Measurements from ENCODE around the gene ASTN2. TPM values are rescaled to one million over a fixed set of nuclear protein-coding genes. Genes with fewer than 3 reads are reported as not detected.

Gene ASTN2
- total RNA-seq, 1 donor from 2014 or later, result 7.9 TPM

DNA sequence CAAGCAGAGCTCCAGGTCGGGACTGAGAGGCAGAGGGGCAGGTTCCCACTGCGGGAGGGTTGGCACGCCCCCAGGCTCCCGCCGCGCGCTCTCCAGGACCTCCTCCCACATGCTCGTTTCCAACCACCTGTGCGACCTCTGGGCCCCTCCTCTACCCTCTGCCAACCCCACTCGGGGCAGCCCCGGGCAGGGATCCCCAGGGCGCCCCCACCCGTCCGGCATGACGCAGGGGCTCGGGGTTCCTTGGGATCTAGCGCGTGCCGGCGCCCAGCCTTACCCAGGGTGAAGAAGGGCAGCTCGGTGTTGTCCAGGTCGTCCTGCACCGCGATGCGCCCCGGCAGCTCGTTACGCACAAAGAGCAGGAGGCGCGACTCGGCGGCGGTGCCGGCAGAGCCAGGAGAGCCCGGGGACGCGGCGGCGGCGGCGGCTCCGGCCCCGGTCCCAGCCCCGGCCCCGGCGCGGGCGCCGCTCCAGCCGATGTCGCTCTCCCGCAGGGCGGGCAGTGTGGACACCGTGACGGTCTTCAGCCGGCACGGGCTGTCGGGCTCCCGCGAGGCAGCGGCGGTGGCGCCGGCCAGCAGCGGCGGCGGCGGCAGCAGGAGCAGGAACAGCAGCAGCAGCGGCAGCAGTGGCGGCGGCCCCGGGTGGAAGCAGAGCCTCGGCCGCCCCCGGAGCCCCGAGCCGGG, 494 bp downstream of the ASTN2 start:
- DNase-seq, result peak; percentile 43

- peak; percentile 48 for DNase-seq
Measured at GRCh38 chr9:117413346-117414219, 1.3 kb downstream of the ASTN2 start.

- no peak for DNase-seq
Measured at GRCh38 chr9:117412841-117413240, 2.0 kb downstream of the ASTN2 start.

GRCh38 chr9:117412006-117412715, 2.7 kb downstream of the ASTN2 start:
- DNase-seq, result no peak

- peak; percentile 54 for DNase-seq
Measured at GRCh38 chr9:117411547-117411946, 3.3 kb downstream of the ASTN2 start.

GRCh38 chr9:117409321-117409720, 5.5 kb downstream of the ASTN2 start:
- no peak for DNase-seq

DNA sequence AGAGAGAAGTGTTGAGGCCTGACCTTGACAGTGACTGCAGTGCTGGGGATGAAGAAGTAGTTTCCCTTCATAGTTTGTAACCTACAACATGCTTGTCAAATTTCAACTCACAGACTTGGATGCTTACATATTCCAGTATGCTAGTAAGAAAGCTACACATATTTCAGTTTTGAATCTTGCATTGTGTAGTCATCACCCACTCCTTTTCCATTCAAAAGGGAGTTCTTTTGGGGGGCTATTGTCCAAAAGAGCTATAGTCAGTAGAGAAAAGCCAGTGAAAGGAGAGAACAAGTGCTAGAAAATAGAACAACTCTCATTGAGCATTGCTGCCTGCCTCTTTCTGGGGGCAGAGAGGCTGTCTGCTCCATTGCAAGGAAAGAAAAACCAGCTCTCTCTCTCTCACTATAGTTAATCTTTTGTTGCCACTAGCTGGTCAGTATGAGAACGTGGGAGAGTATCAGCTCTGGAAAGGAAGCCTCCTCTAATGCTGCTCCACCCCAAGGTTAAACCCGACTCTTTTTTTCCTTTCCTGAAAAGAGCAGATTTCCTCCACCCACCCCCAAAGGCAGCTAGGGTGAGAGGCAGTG, 7.3 kb downstream of the ASTN2 start:
- DNase-seq, result no peak

DNA sequence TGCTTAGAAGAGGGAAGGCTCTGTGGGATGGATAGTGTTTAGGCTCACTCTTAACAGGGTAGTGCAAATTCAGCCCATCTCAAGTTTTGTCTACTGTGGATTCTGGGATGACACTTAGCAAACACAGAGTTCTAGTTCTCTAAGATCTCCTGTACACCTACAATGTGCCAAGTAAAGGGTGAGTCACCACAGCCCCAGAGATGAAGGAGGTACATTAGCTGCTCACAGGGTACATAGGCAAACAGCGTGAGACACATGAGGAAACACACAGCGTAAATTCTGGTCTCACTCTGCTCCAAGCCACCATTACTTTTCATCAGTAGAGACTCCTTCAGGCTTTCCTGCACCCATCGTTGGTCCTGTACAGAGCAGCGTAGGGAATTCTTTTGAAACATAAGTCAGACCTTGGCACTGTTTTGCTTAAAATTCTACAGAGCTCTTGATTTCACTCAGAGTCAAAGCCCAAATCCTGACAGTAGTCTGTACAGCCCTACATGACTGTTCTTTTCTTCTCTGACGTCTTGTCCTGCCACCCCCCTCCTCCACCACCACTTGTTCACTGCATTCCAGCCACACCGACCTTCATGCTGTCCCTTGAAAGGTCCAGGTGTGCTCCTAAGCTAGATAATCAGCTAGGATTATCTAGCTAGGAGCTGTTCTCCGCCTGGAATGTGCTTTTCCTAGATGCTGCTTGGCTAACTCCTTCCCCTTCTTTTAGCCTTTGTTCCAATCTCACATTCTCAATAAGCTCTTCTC, 8.7 kb downstream of the ASTN2 start:
- DNase-seq, result no peak

DNA sequence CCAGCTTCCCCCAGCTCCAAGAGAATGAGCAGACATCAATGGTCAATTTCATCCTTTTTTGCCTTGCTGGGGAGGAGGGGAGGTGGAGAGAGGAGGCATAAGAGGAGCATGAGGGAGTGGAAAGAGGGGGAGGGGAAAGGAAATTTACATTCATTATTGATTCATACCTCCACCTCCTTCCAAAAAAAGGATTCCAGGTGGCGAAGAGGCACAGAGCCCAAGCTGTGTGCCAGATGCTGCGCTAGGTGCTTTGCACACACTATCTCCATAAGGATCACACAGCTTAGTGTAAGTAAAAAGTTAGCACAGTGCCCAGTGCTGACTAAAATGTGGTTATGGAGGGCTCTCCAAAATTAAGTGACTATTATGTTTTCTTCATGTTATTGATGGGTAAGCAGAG, 11.0 kb downstream of the ASTN2 start:
- no peak for DNase-seq

- DNase-seq, result no peak
Measured at GRCh38 chr9:117403403-117403811, 11.4 kb downstream of the ASTN2 start.

GRCh38 chr9:117400171-117400570, 14.7 kb downstream of the ASTN2 start:
- peak; percentile 16 for DNase-seq

- no peak for DNase-seq
Measured at GRCh38 chr9:117395151-117395650, 19.7 kb downstream of the ASTN2 start.

GRCh38 chr9:117394655-117395054, 20.2 kb downstream of the ASTN2 start:
- DNase-seq, result no peak

DNA sequence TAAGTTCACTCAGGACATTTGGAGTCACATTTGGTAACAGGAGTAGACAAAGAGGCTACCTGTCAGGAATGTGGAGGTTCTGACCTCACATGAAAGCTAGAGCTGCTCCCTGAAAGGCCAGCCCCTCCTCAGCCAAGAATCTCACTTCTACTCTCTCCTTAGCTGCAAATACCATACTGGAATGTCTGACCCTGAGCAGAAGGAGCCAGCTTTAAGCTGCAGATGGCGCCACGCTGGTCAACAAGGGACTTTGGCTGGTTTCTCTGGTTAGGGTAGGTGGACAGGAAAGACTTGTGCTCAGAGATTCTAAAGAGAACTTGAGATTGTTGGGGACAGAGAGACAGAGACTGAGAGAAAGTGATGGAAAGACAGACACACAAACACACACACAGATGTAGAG, 21.9 kb downstream of the ASTN2 start:
- no peak for DNase-seq

- no peak for DNase-seq
Measured at GRCh38 chr9:117387422-117387821, 27.4 kb downstream of the ASTN2 start.

GRCh38 chr9:117379341-117379740, 35.5 kb downstream of the ASTN2 start:
- no peak for DNase-seq

DNA sequence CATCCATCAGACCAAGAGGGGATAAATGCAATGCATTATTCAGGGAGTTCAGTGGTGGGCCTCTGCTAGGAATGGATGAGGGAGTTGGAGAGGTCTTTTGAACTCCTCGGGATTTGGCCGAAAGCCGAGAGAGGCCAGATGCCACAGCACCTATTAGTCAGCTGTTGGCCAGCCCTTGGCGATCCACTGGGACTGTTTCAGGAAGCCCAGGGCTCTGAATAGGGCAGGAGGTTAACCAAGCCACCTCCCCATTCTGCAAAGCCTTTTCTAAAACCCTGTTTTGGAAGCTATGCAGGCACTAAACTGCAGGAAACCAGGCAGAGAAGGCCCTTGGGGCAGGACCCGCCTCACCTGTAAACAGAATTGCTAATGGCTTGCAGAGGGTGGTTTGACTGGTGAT, 37.8 kb downstream of the ASTN2 start:
- no peak for DNase-seq

GRCh38 chr9:117375956-117376355, 38.9 kb downstream of the ASTN2 start:
- no peak for DNase-seq

DNA sequence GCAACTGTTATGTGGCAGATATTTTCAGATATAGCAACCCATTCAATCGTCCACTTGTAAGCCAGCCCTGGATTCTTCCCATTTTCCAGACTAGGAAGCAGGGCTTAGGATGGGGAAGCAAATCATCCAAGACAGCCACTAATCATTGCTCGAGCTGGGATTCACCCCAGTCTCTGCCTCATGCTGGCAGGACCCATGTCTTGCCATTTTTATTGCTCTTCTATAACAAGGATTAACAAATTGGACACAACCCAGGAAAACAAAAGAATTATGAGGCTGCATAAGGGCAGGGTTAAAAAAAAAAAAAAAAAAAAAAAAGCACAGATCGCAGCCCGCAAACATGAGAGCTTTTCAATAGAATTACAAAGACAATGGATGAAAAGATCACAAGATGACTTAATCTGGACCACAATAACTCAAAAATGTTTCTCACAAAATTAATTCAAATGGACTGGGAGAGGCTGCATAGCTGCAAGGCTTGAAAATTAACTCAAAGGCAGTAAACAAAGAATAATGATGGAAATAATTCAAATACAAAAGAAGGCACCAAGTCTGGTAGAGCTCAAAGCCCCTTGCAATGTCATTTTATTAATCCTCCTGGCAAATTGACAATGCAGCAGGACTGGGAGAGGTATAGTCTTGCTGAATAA, 40.7 kb downstream of the ASTN2 start:
- no peak for DNase-seq

DNA sequence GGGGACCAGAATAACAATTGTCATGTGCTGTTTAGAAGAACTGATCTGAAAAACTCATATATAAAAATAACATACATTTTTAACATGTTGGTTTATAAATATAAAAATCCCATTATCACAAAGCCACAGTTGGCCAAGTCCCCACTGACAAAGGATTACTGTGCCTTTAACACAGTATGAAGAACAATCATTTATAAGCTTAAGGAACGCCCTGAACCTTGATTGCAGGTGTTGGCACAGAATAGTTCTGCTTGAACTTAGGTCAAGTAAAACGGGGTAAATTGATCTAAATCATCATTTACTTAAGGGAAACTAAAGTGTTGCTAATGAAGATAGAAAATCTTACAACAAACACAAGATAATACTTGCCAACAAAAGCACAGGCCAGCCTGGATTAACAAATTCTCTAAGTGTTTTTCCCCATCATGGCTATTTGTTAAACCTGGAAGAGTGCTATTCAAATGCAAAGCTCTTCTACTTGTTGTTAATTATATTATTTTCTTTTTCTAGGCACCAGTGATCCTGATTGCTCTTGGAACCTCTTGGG, 46.1 kb downstream of the ASTN2 start:
- no peak for DNase-seq

DNA sequence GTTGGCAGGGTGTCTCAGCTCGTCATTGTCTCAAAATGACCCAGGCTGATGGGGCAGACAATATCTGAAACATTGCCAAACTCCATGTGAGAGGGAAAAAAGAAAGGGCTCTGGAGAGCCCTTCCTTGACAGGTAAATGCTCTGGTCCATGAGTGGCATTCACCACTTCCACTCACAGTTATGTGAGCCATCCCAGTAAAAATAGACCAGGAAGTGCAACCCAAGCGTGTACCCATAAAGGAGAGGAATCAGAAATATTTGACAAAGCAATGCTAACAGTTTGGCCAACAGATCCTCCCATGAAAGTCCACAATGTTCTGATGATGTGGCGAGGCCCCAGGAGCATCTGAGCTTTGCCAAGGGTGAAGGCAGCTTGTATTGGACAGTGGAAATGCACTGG, 49.4 kb downstream of the ASTN2 start:
- no peak for DNase-seq

All from tongue (tissue), 2 donors.